ENCODE data around the gene CPEB1.
"Not testable (repeated sequence)": the region's sequence is repeated elsewhere in the genome, so short reads cannot be mapped to it uniquely, and the experiment has no call there.

The CPEB1 gene

DNA sequence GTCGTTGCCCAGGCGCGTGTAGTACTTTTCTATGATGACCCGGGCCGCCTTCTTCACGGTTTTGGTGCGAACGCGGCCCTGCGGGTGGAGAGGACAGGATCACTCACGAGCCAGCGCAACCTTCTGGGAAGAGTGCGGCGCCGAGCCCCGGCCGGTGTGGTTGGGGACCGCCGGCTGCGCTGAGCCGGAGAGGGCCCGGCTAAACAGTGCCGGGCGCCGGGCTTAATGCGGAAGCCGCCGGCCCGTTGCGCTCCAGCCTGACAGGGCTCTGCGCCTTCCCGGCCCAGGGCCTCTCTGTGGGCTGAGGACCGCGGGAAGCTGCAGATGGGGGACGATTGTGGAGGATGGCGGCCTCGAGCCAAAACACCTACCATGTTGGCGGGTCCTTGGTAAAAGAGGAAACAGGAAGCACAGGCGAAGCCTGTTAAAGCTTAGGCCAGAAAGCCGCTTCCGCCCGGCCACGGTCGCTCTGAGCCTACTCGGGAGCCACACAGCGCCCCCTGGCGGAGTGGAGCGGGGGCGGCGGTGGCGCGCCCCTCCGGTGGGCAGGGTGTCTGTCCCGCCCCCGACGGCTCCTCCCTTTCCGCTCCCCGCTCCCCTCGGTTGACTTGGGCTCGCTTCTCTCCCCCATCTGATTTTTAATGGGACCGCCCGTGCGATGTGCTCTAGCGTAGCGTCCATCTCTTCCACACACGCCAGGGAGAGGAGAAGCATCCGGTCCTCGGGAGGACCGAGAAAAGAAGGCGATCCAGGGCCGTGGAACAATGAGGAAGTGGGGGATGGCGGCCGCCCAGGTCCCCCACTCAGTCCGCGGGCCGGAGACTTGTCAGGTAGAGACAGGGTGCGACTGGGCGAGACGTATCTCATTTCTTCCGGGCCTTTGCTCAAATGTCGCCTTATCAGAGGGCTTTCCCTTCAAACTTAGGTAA, 106.8 kb downstream of the CPEB1 start, which contains the start of gene RPS17:
TSS of gene RPS17 (minus strand) at position 403 of the 929 bp plus-strand sequence. CDS start at position 374, 29 bp downstream.
- DNase-seq = peak; percentile 99

- no peak for DNase-seq
Observed at GRCh38 chr15:82539691-82540054, 107.5 kb downstream of the CPEB1 start.

DNA sequence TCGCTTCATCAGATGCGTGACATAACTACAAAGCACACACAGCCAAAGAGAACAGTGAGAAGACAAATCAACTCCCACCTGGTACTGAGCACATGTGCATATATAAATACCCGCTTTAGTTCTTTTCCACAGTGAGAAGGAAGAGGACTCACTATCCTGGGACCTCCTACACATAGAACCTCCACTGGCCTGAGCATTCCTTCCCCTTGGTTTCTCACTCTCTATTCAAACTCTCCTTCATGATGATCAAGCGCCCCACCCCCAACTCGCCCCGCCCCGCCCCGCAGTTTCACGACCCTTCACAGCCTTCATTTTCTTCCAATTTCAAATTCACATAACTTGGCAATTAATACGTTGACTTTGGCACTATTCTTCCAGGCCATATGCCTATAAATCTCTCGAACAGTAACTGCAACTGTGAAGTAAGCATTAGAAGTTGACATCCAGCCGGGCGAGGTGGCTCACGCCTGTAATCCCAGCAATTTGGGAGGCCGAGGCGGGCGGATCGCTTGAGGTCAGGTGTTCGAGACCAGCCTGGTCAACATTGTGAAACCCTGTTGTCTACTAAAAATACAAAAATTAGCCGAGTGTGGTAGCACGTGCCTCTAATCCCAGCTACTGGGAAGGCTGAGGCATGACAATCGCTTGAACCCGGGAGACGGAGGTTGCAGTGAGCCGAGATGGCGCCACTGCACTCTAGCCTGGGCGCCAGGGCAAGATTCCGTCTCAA, 108.0 kb downstream of the CPEB1 start:
- DNase-seq = no peak

DNA sequence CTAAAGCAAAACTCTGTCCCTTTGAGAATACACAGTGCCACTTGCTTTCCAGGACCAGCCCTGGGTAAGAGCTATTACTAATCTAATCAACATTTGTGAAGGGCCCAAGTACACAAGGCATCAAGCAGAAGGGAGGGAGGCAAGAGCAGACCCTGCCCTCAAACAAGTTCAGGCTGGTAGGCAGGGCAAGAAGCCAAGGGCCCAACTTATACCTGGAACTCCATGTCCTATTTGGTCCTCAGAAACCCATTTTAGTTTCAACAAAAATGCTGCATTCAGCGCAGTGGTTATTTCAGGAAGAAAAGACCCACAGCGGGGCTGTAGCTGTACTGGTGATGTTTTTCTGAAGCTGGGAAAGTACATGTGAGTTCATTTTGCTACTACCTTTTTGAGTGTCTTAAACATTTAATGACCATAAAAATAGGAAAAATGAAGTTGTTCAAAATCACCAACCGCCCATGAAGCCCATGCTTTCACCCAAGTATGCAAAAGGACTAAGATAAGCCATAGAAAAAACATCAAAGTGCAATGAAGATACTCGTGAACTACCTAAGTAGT, 109.7 kb downstream of the CPEB1 start:
- DNase-seq = no peak

DNA sequence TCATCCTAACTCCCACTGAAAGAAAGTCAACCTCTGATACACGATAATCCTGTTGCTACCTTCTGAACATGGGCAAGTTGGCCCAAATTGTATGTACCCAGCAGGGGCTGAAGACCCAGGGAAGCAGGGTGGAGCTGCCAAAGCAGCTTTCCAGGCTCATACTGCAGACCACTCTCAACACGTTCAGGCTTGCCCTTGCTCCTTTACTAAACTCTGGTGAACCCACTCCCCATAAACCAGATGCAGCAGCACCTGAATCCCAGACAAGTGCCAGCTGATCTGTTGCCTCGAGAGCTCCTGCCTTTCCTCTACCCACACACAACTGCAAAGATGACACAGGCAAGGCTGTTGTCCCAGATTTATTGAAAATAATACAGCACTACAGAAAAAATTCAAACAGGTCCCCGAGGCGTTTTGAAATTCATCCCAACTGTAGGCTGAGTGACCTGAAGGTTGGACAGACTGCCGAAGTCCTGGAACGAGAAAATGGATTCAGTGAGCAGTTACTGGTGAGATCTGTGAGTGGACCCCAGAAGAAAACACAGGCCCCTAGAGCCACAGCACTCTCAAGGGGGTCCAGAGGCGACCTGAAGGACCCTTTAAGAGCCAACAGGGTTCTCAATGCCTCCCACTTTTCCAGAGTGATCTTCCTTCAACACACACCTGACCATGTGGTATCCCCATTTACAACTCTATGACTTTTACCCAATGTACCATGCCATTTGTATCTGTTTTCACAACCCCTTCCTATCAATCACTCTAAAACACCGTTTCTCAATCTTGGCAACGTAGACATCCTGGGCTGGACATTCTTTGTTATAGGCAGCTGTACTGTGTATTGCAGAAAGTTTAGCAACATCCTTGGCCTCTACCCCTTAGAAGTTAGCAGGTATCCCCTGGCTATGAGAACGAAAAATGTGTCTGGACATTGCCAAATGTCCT, 110.5 kb downstream of the CPEB1 start:
- no peak for DNase-seq

DNA sequence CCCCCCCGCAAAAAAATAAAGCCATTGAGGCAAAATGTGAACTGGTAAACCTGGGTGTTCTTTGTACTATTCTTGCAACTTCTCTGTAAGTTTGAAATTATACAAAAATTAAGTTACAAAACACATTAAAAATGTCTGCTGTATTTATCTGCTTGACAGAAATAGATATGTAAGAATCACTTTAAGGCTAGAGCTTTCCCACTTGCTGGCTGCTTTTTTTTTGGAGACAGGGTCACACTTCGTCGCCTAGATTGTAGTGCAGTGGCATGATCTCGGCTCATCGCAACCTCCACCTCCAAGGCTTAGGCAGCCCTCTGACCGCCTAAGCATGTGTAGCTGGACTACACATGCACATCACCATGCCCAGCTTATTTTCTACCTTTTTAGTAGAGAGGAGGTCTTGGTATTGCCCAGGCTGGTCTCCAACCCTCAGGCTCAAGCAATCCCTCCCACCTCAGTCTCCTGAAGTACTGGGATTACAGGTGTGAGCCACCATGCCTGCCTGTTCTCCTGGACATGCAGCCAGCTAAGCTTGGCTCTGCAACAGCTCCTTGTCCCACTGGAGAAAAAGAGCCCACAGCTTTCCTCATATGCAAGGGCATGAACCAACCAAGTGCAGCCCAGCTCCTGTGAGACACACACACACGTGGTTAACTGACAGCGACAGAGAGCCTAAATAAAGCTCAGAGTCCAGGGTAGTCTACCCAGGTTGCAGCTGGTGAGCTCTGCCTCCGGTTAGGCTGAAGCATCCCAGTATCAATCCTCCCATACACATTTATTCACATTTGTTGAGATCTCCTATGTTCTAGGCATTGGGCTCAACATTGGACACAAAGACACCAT, 111.4 kb downstream of the CPEB1 start:
- DNase-seq = no peak

- not testable (repeated sequence) for DNase-seq
Observed at GRCh38 chr15:82535151-82535550, 112.0 kb downstream of the CPEB1 start.

- not testable (repeated sequence) for DNase-seq
Observed at GRCh38 chr15:82534457-82534861, 112.7 kb downstream of the CPEB1 start.

GRCh38 chr15:82533801-82534200, 113.4 kb downstream of the CPEB1 start:
- DNase-seq = no peak

DNA sequence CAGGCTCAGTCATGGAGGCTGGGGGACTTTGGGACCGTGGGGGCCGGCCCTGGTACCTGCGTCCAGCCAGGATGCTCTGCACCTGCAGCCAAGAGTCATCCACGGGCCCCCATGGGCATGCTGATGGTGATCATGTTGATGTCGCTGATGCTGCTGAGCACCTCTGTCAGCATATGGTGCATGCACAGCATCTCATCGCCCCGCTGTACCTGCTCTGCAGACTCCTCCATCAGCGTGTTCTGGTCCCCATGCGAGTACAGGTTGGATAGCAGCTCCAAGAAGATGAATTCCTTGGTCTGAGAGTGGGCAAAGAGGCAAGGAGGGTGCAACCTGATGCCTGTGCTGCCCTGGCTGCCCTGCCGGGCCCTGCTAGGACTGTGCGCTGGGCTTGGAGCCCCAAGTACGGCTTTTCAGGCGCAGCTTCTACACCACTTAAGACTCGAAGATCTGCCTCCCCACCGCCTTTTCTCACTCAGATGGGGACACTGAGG, 114.1 kb downstream of the CPEB1 start:
- DNase-seq = no peak

DNA sequence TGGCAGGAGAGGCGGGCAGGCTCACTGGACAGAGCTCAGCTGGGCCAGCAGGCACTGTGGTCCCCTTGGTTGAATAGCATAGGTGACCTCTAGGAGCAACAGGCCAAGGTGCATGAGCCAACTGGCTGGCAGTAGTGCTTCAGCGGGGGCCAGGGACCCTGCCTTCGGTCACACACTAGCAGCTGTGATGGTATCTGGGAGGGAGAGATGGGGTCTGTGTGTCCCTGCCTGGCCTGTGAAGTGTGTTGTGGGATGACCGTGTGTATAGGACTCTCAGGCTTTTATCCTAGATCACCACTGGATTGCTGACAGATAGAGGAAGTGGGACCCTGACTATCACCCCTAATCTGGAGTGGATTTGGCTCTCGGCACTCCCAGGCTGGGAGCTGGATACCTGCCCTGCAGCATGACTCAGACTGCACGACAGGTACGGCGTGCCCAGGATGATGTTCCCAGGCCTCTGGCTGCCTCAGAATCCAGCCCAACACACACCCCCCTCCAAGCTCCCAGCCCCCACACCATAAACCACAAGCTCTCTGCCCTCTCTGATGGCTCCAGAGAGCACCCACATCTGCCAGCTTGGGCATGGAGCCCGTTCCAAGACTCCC, 114.7 kb downstream of the CPEB1 start:
- DNase-seq = no peak

DNA sequence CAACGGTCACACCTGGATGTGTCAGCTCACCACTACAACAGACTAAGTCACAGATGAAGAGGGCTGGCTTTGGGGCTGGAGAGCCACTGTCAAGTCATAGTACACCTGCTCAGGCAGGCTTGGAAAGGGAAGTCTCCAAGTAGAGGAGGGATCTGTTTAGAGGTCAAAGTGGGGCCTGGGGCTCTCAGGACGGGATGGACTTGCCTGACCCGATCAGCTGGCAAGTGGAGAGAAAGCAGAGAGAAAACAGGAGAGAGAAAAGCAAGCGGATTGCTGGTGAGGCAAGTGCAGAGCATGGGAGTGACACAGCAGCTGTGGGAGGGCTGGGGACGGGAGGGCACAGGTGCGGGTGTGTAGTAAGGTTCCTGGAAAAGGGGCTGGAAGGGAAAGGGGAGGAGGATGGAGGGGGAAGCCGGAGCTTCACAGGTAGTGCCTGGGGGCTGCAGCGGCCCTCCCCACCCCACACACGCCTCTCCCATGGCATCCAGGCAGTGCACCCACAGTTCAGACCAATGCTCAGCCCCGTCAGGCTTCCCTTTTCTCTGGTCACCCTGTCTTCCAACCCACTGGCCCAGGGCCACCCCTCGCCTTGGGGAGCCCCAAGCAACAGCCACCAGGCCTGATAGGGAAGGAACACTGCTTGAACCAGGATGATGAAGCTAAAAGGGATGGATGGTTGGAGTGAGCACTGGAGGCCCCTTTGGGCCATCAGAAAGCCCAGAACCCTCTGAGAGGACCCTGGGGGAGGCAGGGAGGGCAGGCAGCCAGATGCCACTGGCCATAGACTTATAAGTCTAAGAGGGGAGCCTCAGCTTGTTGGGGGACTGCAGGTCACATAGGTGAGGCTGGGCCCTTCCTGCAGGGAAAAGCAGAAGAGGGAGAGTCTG, 115.4 kb downstream of the CPEB1 start:
- DNase-seq = no peak

GRCh38 chr15:82530606-82531379, 116.4 kb downstream of the CPEB1 start:
- peak; percentile 65 for DNase-seq

- DNase-seq = no peak
Observed at GRCh38 chr15:82530006-82530405, 117.2 kb downstream of the CPEB1 start.

- not testable (repeated sequence) for DNase-seq
Observed at GRCh38 chr15:82513587-82513986, 133.6 kb downstream of the CPEB1 start.

- DNase-seq = not testable (repeated sequence)
Observed at GRCh38 chr15:82507693-82508092, 139.5 kb downstream of the CPEB1 start.

DNA sequence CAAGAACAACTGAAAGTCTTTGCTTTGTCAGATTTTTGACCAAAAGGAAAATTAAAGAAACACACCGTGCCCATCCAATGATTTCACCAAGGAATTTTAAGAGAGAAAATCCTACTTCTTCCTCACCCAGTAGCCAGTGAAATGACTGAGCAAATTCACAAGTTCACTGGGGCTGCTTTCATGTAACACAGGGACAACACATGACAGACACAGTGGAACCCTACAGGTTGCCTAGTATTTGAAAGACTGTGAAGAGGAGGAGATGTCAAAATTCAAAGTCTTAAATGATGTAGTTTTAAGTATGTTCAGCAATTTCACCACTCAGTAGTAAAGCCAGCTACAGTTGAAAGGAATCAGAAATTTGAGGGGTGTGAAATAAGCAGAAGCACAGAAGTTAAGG, 140.1 kb downstream of the CPEB1 start:
- not testable (repeated sequence) for DNase-seq

DNA sequence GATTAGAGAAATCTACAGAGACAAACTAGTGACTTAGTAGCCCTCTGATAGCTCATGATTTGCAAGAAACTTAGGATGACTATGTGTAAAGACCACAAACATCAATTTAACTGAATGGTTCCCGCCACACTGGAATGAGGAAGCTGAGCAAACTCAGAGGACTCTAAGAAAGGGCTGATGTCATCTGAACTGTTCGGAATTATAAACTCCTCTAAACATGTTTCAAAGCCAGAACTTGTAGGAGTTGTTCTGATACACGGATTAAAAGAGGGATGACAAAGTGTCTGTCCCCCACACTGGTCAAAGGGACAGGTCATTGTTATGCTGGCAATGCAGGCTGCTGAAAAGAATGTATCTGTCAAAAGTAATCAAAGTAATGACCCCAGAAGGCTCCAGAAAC, 141.3 kb downstream of the CPEB1 start:
- DNase-seq = not testable (repeated sequence)

- DNase-seq = not testable (repeated sequence)
Observed at GRCh38 chr15:82504074-82504473, 143.1 kb downstream of the CPEB1 start.

All from activated gamma-delta T cell treated with Interleukin-2 at 50 U/mL for 16 hours (primary cell).